HG02798 (cell line): ENCODE data around the gene CDC45.

Experiments used
- ATAC-seq: cut with Tn5 transposase; IDR thresholded peaks from one replicate; pipeline ENCODE4 v1.9.1; 2021; ENCODE audit warnings: mild to moderate bottlenecking; ENCODE audit not compliant: unreplicated experiment, poor library complexity

Gene CDC45

DNA sequence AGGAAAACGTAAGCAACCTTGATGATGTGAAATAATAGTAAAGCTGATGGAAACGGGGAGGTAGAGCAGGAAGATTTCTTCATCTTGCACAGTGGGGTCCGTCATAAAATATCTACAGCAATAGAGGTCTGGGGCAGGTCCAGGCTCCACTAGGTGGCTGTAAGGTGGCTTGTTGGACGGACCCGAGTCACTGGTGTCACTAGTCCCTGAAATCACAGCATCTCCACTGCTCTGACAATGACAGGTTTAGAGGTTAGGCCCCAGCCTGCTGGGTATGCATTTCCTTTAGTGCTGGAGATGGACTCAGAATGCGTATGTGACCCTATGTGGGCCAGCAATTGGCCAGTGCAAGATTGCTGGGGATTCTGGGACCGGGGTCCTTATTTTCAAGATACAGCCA is 69.7 kb downstream of the CDC45 start:
- no peak for ATAC-seq

DNA sequence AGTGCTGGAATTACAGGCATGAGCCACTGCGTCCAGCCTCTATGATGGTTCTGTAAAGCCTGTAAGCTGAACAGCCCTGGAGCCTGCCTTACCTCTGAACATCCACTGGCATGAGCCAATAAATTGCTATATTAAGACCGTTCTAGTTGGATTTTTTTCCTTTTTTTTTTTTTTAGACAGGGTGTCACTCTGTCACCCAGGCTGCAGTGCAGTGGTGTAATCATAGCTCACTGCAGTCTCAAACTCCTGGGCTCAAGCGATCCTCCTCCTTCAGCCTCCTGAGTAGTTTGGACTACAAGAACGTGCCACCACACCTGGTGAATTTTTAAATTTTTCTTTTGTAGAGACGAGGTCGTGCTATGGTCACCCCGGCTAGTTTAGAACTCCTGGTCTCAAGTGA is 70.7 kb downstream of the CDC45 start:
- ATAC-seq = no peak

DNA sequence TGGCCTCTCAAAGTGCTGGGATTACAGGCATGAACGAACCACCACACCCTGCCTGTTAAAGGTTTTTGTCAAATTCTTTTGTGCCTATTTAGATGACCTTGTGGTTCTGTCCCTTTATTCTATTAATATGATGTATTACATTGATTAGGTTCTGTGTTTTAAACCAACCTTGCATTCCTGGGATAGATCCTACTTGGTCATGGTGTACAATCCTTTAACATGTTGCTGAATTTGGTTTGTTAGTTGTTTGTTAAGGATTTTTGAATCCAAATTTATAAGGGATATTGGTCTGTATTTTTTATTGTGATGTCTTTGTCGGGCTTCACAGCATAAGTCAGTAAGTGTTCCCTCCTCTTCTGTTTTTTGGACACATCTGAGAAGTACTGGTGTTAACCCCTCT is 73.5 kb downstream of the CDC45 start:
- no peak for ATAC-seq

DNA sequence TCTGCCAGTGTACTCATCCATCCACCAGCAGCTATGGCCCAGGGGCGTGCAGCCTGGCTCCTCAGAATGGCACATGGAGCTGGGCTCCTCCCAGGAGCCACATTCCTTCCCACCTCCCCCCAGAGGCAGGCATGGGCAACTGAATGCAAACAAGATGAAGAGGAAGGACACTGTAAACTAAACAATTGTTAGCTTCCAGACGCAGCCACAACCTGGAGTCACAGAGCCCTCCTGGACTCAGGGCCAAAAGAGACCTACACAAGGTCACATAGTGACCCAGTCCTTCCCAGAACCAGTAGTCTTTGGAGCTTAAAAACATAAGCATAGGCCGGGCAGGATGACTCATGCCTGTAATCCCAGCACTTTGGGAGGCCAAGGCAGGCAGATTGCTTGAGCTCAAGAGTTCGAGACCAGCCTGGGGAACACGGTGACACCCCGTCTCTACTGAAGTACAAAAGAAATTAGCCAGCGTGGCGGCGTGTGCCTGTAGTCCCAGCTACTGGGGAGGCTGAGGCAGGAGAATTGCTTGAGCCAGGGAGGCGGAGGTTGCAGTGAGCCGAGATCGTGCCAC is 75.2 kb downstream of the CDC45 start:
- ATAC-seq = no peak

DNA sequence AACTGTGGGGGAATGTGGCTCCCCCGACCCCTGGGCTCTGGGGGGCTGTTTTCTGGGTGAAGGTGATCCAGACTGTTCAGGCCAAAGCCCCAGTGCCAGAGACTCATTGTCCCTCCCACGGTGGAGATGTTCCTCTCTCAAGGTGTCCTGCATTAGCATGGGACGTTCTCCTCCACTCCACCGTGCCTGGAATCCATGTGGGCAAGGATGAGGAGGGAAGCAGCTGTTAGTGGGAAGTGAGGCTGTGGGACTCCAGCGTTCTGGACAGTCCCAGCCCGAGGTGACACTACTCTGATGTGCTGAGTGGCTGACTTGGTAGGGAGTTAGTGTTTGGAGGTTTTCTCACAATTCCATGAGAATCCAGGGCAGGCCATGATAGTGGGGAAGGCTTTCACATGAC is 75.9 kb downstream of the CDC45 start:
- no peak for ATAC-seq

DNA sequence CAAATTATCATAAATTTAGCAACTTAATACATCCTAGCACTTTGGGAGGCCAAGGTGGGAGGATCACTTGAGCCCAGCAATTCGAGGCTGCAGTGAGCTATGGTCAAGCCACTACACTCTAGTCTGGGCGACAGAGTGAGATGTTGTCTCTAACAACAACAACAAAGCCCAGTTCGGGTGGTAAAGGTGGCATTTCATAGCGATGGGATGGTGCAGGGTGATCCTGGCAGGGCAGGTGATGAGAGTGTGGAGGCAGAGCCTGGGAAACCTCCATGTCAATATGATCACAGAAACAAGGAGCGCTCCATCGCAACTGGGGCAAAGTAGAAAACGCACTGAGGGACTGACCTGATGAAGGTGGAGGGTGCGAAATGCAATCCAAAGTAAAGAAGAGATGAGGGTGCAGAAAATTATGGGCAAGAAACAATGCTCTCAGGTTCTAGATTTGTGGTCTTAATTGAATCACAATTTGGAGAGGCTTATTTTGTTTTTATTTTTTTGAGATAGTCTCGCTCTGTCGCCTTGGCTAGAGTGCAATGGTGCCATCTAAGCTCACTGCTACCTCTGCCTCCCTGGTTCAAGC is 77.3 kb downstream of the CDC45 start:
- ATAC-seq = no peak

DNA sequence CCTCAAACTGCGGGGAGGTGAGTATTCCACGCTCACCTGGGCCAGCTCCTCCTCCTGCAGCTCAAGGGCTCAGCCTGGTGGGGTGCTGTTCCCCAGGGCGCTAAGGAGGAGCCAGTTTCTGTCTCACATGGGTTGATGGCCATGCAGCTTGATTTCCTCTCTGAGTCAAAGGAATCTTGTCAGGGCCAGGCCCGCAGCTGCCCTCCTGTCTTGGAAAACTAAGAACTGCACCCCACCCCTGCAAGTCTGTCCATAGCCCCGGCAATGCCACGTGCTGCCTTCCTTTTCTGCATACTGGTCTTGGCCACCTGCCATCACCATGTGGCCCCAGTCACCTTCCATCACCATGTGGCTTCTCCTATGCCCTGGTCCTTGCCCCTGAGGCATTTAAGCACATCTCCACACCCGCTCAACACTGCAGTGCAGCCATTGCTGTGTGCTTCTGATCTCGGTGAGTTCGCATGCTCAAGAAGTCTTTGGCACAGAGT is 79.6 kb downstream of the CDC45 start:
- ATAC-seq = no peak

DNA sequence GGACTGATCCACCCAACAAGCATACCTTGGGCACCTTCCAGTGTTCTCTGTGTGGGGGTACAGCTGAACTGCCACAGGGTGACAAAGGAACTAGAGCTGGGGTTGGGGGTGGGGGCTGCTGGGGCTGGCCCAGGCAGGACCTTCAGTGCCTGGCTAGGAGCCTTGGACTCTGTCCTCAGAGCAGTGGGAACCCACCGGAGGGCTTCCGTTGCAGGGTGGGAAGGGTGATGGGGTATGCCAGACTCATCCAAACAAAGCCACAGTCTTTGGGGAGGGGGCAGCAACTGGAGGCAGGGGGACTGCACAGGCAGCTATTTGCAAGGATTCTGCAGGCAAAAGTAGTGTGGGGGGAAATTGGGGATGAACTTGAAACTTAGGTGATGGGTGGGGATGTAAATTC is 80.2 kb downstream of the CDC45 start:
- no peak for ATAC-seq

DNA sequence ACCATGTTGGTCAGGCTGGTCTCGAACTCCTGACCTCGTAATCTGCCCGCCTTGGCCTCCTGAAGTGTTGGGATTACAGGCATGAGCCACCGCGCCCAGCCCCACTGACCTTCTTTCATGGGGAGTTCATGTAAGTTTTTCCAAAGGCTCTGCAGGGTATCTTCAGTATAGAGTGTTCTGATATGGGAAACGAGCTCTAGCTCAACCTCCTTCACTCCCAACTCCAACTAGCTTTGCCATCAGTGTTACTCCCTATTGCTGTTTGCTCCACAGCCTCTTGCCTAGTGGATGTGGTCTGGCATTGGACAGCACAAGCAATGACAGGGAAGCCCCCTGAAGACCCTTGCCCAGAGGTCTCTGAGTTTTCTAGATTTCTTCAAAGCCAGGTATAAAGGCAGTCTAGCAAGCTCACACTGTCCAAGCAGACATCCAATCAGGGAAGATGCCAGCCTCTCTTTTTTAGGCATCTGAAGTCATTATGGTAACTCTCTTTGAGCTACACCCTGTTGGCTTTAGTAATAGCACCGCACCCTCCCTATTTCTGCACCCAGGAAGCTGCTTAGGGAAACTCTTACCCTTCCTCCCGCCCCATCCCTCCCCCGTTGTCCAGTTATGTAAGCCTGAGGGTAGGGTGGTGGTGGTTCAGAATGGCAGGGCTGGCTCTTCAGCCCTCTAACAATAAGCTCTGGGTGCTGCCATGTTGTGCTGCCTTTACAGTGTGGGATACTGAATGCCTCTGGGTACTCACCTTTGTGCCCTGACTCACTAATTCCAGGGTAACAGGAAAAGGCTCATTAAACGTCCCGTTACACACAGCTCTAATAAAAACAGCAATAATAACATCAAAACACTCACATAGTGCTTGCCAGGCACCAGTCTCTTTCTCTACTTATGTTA is 85.9 kb downstream of the CDC45 start:
- no peak for ATAC-seq

DNA sequence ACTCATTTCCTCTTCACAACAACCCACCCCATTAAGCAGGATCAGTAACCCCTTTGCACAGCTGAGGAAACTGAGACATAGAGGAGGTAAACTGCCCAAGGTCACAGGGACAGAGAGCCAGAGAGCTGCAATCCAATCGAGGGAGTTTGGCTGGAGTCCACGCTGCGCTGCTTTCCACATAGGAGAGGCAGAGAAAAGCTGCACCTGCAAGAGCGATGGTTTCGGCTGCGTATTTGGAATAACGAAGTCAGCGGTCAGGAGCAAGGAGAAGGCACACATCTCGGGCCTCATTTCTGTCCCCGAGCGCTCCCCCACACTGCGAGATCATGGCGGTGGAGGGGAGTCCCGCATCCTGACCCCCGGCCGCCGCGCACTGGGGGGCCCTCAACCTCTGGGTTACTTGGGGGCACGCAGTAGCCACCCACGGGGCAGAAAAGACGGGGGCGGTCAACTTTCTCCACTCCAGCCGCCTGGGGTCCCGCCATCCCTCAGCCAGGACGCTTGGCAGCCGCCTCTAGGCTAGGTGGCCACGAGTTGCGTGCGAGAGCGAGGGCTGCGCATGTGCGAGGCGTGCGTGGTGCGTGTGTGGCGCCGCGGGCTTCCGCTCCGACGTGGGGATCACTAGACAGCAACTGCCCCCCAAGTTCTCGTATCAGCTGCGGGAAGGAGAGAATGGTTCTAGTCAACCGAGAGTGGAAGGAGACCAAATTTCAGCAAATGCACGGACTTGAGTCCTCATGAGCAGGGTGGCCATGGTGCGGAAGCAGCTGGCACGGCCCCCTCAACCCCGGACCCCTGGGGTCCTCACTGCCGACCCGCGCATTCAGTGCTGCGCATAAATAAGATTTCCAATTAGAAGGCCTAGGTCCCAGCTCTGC is 86.8 kb downstream of the CDC45 start:
- ATAC-seq = no peak

DNA sequence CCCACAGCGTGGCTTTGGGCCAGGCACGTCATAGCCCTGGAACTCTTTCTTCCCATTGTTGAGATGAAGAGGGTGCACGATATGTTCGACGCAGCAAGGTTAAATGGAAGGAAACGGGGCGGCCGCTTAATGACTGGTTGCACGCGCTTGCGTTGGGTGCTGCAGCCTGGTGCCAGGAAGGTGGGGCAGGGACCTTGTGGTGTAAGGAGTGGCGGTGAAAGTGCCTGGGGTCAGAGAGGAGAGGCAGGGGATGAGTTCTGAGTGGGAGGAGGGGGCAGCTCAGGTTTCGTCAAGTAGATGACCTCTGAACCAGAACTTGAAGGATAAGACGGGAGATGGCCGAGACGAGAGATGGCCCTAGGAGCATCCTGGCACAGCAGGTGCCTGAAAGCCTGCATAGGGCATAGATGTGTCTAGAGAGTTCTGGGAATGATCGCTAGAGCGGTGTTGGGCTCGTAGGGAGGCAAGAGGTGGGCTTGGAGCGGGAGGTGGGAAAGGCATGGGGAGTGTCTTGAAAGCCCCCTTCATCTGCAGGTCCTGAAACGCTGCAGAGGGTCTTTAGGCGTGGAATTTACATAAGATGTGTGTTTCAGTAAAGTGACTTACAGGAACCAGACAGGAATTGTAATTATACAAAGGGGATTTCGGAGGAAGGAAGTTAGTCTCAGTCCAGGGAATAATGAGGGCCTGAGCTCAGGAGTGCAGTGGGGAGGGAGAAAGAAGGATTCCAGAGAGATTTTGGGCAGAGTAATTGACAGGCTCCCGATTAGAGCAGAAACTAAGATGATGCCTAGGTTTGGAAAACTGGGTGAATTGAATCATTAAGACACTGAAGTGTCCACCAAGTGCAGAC is 87.7 kb downstream of the CDC45 start:
- ATAC-seq = no peak

DNA sequence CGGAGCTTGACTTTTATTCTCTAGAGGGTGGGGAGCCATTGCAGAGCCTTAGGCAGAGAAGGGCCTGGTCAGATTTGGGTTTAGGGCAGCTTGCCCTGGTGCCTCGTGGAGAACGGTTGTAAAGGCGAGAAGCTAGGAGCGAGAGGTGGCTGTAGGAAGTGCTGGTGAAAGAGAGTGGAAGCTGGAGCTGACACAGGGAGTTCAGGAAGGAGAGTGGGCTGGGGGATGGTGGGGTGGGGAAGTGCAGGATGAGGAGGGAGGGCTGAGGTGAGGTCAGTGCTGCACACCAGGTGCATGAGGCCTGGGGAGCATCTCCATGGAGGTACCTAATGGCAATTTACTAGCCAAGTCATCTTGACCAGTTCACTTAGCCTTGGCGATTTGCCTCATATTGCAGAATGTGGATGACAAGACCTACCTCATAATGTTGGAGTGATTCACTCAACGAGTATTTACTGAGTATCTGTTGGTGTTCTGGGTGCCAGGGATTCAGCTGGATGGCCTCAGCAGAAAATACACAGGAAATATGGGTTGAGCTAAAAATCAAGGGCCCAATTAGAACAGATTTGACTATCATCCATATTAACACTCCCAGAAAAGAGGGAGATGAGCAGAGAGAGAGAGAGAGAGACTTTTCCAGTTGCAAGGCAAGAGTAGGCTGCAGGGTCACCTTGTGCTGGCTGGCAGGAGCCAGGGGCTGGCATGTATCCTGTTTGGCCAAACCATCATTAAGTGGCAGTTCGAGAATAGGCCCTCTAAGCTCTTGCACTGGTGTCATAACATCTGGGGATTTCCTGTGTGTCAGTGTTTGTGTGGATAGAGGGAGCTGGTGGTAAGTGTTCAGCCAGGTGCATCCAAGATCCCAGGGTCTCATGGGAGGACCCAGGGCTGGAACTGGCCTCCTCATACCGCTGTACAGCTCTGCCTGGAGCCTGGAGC is 88.9 kb downstream of the CDC45 start:
- no peak for ATAC-seq

DNA sequence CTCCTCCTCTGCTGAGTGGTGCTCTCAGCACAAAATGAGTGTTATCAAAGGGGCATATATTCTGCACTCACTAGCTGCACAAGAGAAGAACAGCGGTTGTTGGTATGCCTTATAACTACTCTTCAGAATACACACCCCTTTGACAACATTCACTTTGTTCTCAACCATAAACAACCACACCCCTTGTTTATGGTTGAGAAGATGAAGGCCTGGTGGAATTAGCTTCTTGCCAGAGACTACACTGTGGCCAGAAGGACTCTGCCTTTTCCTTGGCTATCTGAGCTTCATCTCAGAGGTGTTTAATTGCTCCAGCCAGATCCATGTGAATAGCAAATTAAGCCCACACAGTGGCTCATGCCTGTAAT is 89.5 kb downstream of the CDC45 start:
- ATAC-seq = no peak

DNA sequence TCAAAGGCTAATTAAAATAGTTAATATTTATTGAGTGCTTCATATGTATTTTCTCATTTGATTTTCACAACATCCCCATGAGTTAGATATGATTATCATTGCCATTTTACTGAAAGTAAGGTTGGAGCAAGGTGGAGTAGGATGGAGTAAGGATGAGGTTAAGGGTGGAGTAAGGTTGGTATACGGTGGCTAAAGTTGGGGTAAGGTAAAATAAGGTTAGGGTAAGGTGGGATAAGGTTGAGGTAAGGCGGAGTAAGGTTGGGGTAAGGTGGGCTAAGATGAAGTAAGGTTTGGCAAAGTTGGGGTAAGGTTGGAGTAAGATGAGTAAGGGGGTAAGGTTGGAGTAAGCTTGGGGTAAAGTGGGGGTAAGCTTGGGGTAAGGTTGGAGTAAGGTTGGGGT is 90.3 kb downstream of the CDC45 start:
- ATAC-seq = no peak
